HEK293T (cell line): ENCODE data around the gene IL17RD.

ENCODE experiments used
- BHLHE40 ChIP-seq: fragments of 450-650 bp; IDR thresholded peaks from 2 replicates; pipeline ENCODE4 v1.6.1; 2016; ENCODE audit warnings: mild to moderate bottlenecking, moderate library complexity, borderline replicate concordance
- CTBP1 ChIP-seq: fragments of 450-650 bp; IDR thresholded peaks from 2 replicates; pipeline ENCODE4 v1.6.1; 2016; ENCODE audit warnings: borderline replicate concordance
- FOXM1 ChIP-seq: fragments of 450-650 bp; IDR thresholded peaks from 2 replicates; pipeline ENCODE4 v1.6.1; 2017; ENCODE audit warnings: mild to moderate bottlenecking, borderline replicate concordance
- NFRKB ChIP-seq: fragments of 450-650 bp; IDR thresholded peaks from 2 replicates; pipeline ENCODE4 v1.6.1; 2016; ENCODE audit warnings: mild to moderate bottlenecking, moderate library complexity
- SUZ12 ChIP-seq: fragments of 450-650 bp; IDR thresholded peaks from 2 replicates; pipeline ENCODE4 v1.6.1; 2016; ENCODE audit warnings: mild to moderate bottlenecking
- TF ChIP-seq, protein P1 (sequence below): fragments of 450-650 bp; IDR thresholded peaks from 2 replicates; pipeline ENCODE4 v1.6.1; 2016

DNA sequence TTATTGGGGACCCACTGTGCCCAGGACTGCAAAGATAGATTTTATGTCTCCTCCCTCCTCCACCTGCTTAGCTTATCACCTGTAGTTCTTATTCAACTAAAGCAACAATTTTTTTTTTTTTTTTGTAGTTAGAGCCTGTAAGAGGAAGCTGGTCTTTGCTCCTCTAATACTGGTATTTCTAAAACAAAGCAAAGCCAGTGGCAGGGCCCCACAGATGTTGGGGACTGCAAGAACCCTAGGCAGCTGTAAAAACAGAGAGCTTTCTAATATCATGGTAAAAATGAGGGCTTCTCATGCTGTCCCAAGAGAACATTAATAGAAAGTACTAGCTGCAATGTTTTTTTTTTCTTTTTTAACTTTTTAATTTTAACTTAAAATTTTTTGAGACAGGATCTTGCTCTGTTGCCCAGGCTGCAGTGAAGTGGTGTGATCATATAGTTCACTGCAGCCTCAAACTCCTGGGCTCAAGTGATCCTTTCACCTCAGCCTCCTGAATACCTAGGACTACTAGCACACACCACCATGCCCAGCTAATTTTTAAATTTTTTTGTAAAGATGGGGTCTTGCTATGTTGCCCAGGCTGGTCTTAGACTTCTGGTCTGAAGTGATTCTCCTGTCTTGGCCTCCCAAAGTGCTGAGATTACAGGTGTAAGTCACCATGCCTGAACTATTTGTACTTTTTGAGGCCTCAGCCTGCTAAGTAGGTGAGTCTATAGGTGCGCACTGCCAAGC is 77.6 kb downstream of the IL17RD start:
- TF ChIP-seq, protein P1, sequence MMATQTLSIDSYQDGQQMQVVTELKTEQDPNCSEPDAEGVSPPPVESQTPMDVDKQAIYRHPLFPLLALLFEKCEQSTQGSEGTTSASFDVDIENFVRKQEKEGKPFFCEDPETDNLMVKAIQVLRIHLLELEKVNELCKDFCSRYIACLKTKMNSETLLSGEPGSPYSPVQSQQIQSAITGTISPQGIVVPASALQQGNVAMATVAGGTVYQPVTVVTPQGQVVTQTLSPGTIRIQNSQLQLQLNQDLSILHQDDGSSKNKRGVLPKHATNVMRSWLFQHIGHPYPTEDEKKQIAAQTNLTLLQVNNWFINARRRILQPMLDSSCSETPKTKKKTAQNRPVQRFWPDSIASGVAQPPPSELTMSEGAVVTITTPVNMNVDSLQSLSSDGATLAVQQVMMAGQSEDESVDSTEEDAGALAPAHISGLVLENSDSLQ = no peak
- TF ChIP-seq NFRKB (no peak), BHLHE40 (no peak), CTBP1 (no peak), FOXM1 (no peak), SUZ12 (no peak)
